GM21786 (cell line): ENCODE results near the gene DNAJB14.
A peak's percentile ranks its signal among the peaks of the same experiment; 100 is the strongest.

Experiments
- ATAC-seq: cut with Tn5 transposase; IDR thresholded peaks from one replicate; pipeline ENCODE4 v1.9.1; 2021; ENCODE audit not compliant: unreplicated experiment

DNAJB14 gene

DNA sequence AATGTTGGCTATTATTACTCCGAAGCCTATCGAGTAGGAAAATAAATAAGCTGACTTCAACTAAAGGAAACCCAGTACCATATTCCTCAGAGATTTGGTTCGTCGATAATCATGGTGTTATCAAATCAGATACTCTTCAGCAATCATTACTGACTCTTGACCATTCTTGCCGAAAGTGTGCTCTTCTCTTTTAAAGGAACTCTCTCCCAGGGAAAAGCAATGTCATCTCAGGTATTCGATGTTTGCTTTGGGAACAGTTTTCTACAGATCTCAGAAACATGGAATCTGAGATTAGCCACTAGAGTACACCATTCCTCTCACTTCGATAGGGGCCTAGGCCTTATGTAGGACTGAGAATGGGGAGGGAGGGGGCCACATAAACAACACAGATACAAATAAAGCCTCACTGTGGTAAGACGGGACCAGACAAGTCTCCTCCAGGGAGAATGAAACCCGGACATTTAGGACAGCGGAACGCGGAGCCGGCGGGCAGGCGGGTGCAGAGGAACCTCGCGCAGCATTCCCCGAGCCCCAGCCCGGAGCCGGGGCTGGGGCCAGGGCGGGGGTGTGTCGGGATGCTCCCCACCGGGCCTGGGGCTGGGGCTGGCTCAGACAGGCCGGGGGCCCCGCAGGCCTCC lies 581 bp downstream of the DNAJB14 start:
- ATAC-seq, result no peak

DNA sequence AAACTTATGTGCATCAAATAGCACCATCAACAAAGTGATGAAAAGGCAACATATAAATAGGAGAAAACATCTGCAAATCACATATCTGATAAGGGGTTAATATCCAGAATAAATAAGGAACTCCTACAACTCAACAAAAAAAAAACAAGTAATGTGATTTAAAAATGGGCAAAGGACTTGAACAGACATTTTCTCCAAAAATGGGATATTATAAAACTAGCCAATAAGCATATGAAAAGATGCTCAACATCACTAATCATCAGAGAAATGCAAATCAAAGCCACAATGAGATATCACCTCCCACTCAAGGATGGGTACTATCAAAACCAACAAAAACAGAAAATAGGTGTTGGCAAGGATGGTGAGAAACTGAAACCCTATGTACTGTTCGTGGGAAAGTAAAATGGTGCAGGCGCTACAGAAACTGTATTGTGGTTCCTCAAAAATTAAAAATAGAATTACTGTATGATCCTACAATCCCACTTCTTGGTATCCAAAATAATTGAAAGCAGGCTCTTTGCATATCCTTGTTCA lies 2.4 kb downstream of the DNAJB14 start:
- ATAC-seq, result peak; percentile 13

DNA sequence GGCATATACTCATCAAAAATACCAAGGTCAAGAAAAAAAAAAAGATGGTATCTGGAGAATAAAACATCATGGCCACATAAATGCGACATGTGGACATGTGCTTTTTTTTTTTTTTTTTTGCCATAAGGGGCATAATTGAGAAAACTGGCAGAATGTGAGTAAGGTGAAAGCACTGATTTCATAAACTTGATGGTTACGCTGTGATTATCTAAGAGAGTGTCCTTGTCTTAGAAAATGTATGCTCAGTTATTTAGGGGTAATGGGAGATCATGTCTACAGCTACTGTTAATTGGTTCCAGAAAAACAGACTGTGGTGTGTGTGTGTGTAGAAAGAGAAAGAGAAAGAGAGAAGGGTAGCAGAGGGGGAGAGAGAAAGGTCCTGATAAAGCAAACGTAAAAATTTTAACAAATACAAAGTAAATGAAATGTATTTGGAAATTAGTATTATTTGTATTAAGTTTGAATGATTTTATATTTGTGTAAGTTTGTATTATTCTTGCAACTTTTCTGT lies 8.1 kb downstream of the DNAJB14 start:
- ATAC-seq, result no peak

DNA sequence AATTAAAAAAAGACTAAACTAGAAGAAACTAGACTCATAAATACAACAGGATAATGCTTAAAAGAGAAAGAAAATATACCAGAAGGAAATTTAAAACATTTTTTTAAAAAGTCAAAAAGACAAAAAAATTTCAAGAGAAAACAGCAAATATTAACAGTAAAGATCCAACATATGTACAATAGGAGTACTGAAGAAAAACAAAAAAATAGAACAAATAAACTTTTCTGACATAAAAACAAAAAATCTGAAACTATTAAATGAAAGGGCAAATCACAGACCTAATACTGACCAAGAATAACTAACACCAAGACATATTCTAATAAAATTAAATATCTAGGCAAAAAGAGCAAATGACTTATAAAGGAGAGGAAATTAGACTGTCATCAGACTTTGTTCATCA lies 11.5 kb downstream of the DNAJB14 start:
- no peak for ATAC-seq

DNA sequence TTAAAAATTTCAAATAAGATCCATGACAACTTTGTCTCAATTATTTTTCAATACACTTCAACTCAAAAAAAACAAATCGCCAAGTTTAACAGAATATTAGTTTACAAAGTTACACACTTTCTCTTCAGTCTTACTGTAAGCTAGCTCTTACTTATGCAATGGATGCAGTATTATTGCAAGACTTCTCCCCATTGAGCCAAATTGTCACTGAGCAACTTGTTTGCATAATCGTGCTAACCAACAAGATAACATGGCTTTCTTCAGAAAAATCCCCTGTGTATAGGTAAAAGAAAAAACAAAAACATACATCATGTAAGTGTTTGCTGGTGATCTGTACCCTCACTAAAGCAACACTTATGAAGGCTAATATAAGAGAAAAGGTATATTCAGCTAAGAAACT lies 18.9 kb downstream of the DNAJB14 start:
- ATAC-seq, result no peak

DNA sequence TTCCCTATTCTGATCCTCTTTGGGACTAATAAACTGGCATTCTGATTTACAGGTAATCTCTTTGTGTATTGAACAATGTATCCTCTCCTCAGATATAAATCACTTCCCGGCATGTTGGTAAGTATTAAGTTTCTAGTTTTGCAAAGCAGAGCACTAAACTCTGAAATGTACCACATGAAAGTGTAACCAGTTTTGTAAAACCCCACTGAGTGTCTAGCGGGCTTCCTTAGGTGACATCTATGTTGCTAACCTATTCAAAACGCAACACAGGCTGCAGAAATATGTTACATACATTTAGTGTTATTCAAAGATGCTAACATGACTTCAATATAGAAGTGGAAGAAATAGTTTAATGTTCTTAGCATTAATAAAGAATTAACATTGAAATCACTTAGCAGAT lies 25.2 kb downstream of the DNAJB14 start:
- no peak for ATAC-seq

DNA sequence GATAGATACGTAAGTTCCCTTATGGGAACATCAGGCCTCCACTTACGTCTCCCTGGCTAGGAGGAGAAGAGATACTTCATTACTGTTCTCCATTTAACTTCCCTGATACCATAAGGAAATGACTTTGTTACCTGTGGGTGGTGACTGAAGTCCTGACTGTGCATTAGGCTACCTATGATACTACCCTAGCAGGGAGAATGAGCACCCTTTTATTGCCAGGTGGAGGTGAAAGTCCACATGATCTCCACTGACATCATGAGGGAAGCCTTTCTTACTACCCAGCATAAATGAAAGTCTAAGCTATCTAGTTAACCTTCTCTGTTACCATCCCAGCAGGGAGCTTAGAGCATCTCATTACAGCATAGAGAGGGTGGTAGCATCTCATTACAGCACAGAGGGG lies 27.8 kb downstream of the DNAJB14 start:
- no peak for ATAC-seq

DNA sequence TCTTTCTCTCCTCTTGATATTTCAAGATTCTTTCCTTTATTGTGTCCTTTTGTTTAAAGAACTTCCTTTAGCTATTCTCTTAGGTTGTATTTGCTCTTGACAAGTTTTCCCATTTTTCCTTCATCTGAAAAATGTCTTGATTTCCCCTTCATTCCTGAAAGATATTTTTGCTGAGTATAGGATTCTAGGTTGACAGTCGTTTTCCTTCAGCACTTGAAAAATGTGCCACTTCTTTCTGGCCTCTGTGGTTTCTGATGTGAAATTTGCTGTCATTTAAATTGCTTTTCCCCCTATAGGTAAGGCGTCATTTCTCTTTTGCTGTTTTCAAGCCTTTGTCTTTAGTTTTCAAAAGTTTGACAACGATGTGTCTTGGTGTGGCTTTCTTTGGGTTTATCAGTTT lies 28.8 kb downstream of the DNAJB14 start:
- no peak for ATAC-seq

DNA sequence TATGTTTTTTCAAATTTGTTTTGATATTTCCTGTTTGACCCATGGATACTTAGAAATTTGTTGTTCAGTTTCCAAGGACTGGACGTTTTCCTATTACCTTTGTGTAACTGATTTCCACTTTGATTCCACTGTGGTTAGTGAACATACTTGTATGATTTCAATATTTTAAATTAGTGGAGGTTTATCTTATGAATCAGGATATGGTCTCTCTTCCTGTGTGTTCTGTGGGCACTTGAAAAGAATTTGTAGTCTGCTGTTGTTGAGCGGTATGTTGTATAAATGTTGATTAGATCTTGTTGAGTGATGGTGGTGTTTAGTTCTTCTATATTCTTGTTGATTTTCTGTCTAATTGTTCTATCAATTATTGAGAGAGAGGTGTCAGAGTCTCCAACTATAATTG lies 31.0 kb downstream of the DNAJB14 start:
- no peak for ATAC-seq

DNA sequence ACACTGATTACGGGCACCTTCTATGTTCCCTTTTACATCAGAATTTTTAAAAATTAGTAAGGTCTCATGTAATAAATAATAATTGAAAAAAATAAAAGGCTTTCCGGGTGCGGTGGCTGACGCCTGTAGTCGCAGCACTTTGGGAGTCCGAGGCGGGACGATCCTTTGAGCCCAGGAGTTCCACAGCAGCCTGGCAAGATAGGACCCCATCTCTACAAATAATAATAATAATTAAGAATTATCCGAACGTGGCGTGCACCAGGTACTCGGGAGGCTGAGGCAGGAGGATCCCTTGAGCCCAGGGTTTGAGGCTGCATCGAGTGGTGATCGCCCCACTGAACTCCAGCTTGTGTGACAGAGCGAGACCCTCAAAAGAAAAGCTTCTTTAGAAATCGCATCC lies 51.4 kb downstream of the DNAJB14 start:
- no peak for ATAC-seq

DNA sequence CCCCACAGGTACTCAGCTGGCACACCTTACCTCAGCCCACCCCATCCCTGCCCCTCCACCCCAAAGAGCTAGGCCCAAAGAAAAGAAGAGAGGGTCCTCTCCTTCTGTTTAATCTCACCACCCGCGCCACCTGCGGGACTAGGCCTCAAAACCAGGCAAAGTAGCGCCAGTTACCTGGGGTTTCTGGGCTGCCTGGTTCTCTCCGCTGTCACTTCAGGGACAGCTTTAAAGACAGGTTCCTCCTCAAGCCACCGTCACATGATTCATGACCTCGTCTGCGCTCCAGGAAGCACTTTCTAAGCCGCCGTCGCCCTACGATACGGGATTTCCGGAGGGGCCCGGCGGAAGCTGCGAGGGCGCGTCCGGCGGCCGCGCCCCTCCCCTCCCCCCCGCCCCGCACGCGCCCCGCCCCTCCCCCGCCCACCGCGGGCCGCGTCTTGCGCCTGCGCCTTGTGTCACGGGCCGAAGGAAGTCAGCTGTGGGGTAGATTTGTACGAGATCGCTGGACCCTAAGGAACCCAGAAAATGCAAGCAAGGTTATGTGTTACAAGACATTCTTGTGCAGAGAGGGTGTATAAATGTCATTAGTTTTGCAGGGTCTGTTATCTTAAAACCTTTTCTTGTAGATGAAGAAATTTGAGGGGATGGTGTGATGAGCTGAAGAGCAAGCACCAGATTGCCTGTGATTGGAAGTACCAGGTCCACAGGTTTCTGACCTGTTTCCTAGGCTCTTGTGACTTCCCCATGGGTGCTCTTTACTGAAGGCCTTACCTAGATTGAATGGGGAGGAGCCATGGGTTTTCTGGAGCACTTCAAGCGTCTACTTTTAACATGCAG lies 52.0 kb downstream of the DNAJB14 start, which contains the start of gene LAMTOR3:
LAMTOR3 (minus strand) TSS at position 267 of the 837 bp plus-strand sequence. CDS start 464 bp downstream, outside the sequence.
- peak; percentile 100 for ATAC-seq

DNA sequence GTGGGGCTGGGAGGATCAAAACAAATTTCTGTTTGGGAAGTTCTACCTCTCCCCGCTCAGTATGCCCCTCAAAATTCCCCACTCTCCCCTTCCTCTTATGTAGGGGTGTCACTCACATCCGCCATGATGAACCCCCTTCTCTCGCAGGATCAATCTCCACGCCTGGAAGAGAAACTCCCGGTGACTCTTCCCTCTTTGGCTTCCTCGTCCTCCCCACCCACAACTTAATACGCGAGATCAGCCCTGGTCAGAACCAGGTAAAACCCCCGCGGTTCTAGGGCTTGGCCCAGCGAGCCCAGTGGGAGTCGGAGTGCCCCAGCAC lies 52.6 kb downstream of the DNAJB14 start:
- no peak for ATAC-seq

DNA sequence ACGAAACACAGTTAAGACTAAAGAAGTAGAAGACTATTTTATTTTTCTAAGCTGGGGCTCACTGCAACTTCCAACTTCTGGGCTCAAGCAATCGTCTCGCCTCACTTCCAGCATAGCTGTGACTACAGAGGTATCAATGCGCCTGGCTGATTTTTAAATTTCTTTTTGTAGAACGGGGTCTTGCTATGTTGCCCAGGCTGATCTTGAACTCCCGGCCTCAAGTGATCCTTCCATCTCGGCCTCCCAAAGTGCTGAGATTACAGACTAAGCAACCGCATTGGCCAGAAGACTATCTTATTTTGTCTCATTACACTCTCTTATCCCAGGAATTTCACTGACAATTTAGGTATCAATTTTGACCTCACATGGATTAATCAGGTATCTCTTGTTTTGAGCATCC lies 53.4 kb downstream of the DNAJB14 start:
- ATAC-seq, result no peak

DNA sequence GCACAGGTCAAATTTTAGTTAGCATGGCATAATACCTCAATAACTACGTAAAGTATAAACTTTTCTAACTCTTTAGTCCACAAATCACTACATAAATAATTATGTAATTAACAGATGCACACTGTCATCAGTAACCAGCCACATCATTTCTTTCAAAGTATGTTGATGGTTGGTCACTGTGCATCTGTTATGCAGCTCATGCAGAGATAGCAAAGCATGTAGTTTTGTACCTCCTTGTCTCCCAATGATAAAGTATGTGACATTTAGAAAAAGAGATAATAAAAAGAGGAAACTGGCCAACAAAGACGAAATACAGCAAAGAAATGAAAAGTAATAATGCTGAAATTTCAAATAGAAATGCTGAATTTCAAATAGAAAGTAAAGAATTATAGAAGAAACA lies 55.1 kb downstream of the DNAJB14 start:
- no peak for ATAC-seq

DNA sequence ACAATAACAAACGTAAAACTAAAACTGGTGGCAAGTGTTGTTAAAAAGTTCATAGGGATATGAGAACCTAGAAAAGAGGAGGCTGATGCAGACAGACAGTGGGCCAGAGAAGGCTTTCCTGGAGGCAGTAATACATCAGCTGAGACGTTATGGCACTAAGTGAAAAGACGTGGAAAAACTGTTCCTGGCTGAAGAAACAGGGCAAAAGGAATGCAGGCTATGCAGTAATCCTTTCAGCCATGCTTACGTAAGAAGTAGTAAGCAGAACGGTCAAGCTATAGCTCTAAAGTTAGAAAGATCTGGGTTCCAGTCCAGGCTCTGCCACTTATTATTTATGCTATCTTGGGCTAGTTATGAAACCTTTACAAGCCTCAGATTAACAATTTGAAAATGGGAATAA lies 58.6 kb downstream of the DNAJB14 start:
- no peak for ATAC-seq

DNA sequence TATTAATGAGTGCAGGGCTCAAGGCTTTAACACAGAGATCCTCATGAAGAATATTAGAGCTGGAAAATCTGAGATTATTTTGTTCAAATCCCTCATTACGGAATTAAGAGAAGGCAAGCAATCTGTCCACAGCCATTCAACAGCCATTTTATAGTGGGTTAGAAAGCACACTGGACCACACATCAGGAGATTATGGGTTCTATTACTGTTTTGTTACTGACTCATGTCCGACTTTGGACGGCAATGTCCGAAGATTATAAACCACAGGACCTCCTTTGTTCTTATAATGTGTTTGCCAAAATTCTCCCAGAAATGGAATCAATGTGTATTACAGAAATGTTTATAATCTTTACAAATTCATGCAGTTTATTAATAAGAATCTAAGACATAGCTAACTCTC lies 60.3 kb downstream of the DNAJB14 start:
- no peak for ATAC-seq

DNA sequence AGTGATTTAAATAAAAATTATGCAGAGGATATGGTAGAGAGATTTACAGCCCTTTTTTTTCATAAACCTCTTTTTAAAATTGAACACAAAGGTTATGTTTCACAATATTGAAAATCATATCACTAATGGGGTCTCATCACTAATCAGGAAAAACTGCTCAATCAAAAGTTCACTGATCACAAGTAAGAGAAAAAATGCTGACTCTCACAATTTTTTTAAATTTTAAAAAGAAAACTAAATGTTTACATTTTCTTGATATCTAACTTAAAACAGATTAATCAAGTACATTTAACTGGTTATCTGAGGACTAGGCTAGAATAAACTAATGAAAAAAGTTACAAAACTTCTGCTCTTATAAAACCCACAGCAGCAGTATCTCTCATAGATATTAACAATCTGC lies 60.7 kb downstream of the DNAJB14 start:
- ATAC-seq, result no peak

DNA sequence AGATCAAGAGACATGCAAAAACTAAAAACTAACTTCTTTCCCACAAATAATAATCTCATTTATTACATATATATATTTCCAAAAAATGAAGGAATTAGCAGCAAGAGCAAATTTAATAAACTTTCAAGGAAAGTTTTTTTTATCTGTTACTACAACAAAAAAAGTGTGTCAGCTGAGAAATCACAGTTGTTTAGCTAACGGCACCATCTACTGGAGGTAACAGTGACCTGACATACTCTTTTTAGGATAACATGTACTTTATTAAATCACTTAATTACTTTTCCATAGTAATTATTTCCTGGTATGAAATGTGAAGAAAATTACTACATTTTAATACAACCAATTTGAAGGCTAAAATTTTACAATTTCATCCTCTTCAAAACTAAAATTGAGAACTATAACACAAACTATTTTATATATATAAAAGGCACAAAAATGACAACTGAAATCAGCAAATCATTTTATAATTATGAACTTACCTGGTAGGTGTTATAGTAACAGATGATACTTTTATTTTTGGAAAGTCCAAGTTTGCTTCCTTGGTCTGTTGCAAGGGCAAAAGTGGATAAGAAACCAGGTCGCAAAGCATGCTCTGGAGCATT lies 61.3 kb downstream of the DNAJB14 start:
- ATAC-seq, result peak; percentile 61

DNA sequence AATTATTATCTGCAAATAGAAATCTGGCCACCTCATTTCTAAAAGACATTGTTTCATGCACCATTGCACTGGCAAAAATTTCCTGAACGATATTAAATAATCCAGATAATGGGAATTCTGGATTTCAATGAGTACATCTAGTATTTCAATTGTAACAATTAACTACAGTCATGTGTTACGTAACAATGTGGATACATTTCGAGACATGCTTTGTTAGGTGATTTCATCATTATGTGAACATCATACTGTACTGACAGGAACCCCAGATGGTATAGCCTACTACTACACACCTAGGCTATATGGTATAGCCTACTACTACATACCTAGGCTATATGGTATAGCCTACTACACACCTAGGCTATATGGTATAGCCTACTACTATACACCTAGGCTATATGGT lies 67.0 kb downstream of the DNAJB14 start:
- ATAC-seq, result no peak

DNA sequence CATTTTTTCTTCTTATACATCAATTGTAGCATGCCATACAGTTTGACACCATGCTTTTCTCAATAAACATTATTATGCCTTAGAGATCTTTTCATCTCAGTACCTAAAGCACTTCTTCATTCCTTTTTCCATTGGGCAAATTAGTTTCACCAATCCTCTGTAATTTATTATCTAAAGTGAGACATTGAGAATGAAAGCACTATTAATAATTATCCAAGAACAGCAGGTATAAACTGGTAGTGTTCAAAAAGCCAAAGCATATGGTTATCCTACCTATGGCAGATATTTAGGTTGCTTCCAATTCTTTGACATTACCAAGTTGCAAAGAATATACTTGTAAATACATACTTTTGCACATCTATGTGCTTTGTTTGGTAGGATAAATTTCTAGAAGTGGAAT lies 67.8 kb downstream of the DNAJB14 start:
- no peak for ATAC-seq

DNA sequence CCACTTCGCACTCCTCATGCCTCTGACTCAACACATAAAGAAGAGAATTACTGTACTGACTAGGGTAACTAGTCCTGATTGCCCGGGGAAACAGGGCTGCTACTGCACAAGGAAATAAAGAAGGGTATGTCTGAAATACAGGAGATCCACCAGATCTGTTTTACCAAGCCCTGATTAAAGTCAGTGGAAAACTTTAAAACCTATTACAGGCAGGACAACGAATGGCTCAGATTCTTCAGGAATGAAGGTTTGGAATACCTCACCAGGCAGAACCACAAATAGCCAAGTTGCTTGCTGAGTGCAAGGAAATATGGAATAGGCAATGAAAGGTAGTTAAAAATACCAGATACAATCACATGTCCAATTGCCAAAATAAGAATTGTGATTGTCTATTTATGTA lies 69.5 kb downstream of the DNAJB14 start:
- no peak for ATAC-seq

DNA sequence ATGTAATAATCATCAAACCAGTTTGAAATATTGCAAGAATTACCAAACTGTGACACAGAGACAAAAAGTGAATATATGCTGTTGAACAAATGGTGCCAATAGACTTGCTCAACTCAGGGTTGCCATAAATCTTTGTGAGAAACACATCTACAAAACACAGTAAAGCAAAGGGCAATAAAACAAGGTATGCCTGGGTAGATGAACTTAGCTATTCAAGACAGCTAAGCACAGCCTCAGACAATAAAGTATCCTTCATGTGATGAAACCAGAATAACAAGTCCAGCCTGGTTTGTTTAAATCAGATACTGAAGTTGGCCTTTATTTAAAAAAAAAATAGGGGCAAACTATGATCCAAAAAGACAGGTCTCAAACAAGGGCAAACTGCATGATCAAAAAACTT lies 71.3 kb downstream of the DNAJB14 start:
- ATAC-seq, result no peak
